MCF 10A (cell line): ENCODE results near the gene NIPBL. TPM values are rescaled to one million over a fixed set of nuclear protein-coding genes. Genes with fewer than 3 reads are reported as not detected.

Experiments used
- BruUV-seq: library from RNA; stranded (reverse); fragments of 400-500 nt; replicated peaks from 2 replicates; lab custom pipeline; 2021; lab: Mats Ljungman, UMichigan
- CTCF ChIA-PET: fragments of 300-600 bp; sonication (Branson Sonifier 250); formaldehyde crosslinking; extraction: SDS; loops from one replicate; lab custom pipeline; 2021; ENCODE audit warnings: antibody characterized with exemption, inconsistent platforms; lab: Yijun Ruan, JAX
- POLR2A ChIA-PET: fragments of 300-600, 350-650 bp; sonication (Branson Sonifier 250); formaldehyde crosslinking; extraction: SDS; loops from one replicate; lab custom pipeline; 2020; ENCODE audit warnings: antibody characterized with exemption, inconsistent platforms; lab: Yijun Ruan, JAX
- DNase-seq: peaks from one replicate; pipeline ENCODE4 v3.0.0-alpha.2; 2018; ENCODE audit not compliant: unreplicated experiment
- H3K27ac Mint-ChIP-seq: one replicate; pipeline ENCODE4 v1.8.0; 2022; ENCODE audit warnings: mild to moderate bottlenecking, low read depth, mixed read lengths; ENCODE audit not compliant: unreplicated experiment
- H3K27me3 Mint-ChIP-seq: one replicate; pipeline ENCODE4 v1.8.0; 2022; ENCODE audit warnings: mixed read lengths; ENCODE audit not compliant: insufficient read depth, unreplicated experiment
- H3K36me3 Mint-ChIP-seq: one replicate; pipeline ENCODE4 v1.8.0; 2022; ENCODE audit warnings: mild to moderate bottlenecking, moderate library complexity, mixed read lengths; ENCODE audit not compliant: insufficient read depth, unreplicated experiment
- H3K4me1 Mint-ChIP-seq: one replicate; pipeline ENCODE4 v1.8.0; 2022; ENCODE audit warnings: mixed read lengths; ENCODE audit not compliant: insufficient read depth, unreplicated experiment
- H3K4me3 Mint-ChIP-seq: one replicate; pipeline ENCODE4 v1.8.0; 2022; ENCODE audit warnings: mild to moderate bottlenecking, moderate library complexity, mixed read lengths; ENCODE audit not compliant: unreplicated experiment
- H3K9me3 Mint-ChIP-seq: one replicate; pipeline ENCODE4 v1.8.0; 2022; ENCODE audit warnings: mixed read lengths; ENCODE audit not compliant: unreplicated experiment
- CTCF ChIP-seq: fragments of 200-600 bp; IDR thresholded peaks from one replicate; pipeline ENCODE4 v1.8.0; 2022; ENCODE audit warnings: antibody characterized with exemption, mild to moderate bottlenecking; ENCODE audit not compliant: unreplicated experiment
- intact Hi-C: fragments of 100-400 bp; cut with micrococcal nuclease; formaldehyde crosslinking; loops from 2 replicates; pipeline ENCODE4 v1.14.1; 2022
- total RNA-seq: library from RNA; stranded (reverse); gene quantifications from 2 replicates; pipeline ENCODE4 v1.2.3, GENCODE V29; 2022

The NIPBL gene
- total RNA-seq, 1 experiment from 2014 or later, result 46.2 TPM

- POLR2A ChIA-PET, result no interaction called here
- no peak for TF ChIP-seq CTCF
- Mint-ChIP-seq H3K9me3 (no peaks in the 10 kb centered on the region), H3K4me1 (no peaks in the 10 kb centered on the region), H3K27me3 (no peaks in the 10 kb centered on the region), H3K4me3 (no peak overlapping the region), H3K36me3 (peaks cover 77% of the 10 kb centered on the region), H3K27ac (no peak overlapping the region)
- BruUV-seq, result no TSS peak
- no peak for DNase-seq
- CTCF ChIA-PET, result no interaction called here
- intact Hi-C loops, result no loop called here
Measured at GRCh38 chr5:37064442-37064841, 187.9 kb downstream of the NIPBL start.

- H3K9me3 Mint-ChIP-seq, result no peaks in the 10 kb centered on the region
- H3K36me3 Mint-ChIP-seq, result peaks cover 28% of the 10 kb centered on the region
- H3K4me1 Mint-ChIP-seq, result no peaks in the 10 kb centered on the region
- no peak overlapping the region for H3K4me3 Mint-ChIP-seq
- ChIA-PET POLR2A (interaction anchor here (0.6 to 1.9 kb wide), 2 partner anchors 13 to 63 kb away, joined by 5 to 8 read pairs; no protein-coding TSS in a partner anchor), CTCF (interaction anchor here (0.5 to 1.4 kb wide), 4 partner anchors 9 to 656 kb away, joined by 3 to 4 read pairs (median 4); no protein-coding TSS in a partner anchor)
- no TSS peak for BruUV-seq
- no peaks in the 10 kb centered on the region for H3K27me3 Mint-ChIP-seq
- no peak for DNase-seq
- TF ChIP-seq CTCF, result no peak
- no peak overlapping the region for H3K27ac Mint-ChIP-seq
- intact Hi-C loops, result no loop called here
Measured at GRCh38 chr5:37071487-37071886, 194.9 kb downstream of the NIPBL start.

DNA sequence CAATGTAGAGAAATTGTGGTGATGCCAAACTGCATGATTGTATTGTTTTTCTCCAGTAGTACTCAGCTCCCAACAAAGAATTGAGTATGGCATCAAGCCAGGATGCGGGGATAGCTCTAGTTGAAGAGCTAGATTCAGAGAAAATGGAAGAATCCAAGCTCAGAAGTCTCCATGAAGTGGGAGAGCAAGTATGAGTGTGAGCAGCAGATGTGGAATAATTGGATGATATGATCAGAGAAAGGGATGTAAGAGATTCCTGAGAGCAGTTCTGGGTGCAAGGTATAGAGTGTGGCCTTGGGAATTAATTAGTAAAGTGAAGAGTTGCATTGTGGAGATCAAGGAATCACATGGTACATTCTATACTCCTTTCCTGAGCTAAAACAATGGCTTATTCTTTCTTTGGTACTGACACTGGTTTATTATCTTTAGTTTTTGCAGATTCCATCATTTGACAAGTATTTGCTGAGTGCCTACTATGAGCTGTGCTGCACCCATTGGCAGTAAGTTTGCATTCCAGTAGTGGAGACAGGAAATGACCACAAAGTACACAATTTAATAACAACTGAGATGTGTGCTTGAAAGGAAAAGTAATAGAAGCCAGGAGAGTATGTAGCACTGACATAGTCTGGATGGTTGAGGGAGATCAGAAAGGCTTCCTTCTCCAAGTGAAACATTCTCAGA is 195.5 kb downstream of the NIPBL start:
- DNase-seq, result peak; percentile 6
- ChIA-PET POLR2A (interaction anchor here (0.6 to 1.9 kb wide), 2 partner anchors 13 to 62 kb away, joined by 5 to 8 read pairs; no protein-coding TSS in a partner anchor), CTCF (interaction anchor here (0.5 to 1.4 kb wide), 4 partner anchors 9 to 657 kb away, joined by 3 to 4 read pairs (median 4); no protein-coding TSS in a partner anchor)
- no peaks in the 10 kb centered on the region for H3K4me1 Mint-ChIP-seq
- no peak overlapping the region for H3K27ac Mint-ChIP-seq
- H3K27me3 Mint-ChIP-seq, result no peaks in the 10 kb centered on the region
- intact Hi-C loops, result no loop called here
- no TSS peak for BruUV-seq
- H3K36me3 Mint-ChIP-seq, result peaks cover 22% of the 10 kb centered on the region
- H3K4me3 Mint-ChIP-seq, result no peak overlapping the region
- TF ChIP-seq CTCF, result no peak
- no peaks in the 10 kb centered on the region for H3K9me3 Mint-ChIP-seq

DNA sequence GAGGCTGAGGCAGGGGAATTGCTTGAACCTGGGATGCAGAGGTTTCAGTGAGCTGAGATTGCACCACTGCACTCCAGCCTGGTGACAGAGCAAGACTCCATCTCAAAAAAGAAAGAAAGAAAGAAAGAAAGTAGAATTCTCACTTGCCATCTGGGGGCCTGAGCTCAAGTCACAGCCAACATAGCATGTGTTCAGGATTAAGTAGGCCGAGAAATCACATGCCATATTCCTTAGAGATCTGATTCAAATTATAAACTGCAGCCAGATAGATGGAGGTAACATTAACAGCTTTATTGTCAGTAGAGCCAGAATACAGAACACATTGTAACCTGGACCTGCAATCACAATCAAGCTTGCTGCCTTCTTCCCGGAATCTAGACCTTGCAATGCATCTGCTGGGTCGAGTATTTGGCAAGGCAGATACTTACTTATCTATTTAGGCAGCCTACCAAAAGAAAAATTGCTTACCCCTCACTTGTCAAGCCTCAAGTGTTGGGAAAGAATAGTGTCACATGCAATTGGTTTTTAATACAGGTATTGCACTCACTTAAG is 198.9 kb downstream of the NIPBL start:
- ChIA-PET CTCF (no interaction called here), POLR2A (interaction anchor here (1.1 kb wide), 1 partner anchor 17 kb away, joined by 4 read pairs; no protein-coding TSS in a partner anchor)
- Mint-ChIP-seq H3K36me3 (peaks cover 32% of the 10 kb centered on the region), H3K9me3 (no peaks in the 10 kb centered on the region), H3K27me3 (no peaks in the 10 kb centered on the region), H3K4me1 (no peaks in the 10 kb centered on the region), H3K4me3 (no peak overlapping the region), H3K27ac (no peak overlapping the region)
- no TSS peak for BruUV-seq
- intact Hi-C loops, result no loop called here
- DNase-seq, result no peak
- TF ChIP-seq CTCF, result no peak
